Ramos (cell line): ENCODE measurements around the gene CROCC.
"Not testable (repeated sequence)": the region's sequence is repeated elsewhere in the genome, so short reads cannot be mapped to it uniquely, and the experiment has no call there.

Experiments
- in situ Hi-C: fragments of 300-500 bp; cut with MboI; formaldehyde crosslinking; loops from one replicate; pipeline ENCODE4 v1.14.3; 2022; ENCODE audit warnings: low sequenced_read_pairs; ENCODE audit not compliant: unreplicated experiment

CROCC gene

DNA sequence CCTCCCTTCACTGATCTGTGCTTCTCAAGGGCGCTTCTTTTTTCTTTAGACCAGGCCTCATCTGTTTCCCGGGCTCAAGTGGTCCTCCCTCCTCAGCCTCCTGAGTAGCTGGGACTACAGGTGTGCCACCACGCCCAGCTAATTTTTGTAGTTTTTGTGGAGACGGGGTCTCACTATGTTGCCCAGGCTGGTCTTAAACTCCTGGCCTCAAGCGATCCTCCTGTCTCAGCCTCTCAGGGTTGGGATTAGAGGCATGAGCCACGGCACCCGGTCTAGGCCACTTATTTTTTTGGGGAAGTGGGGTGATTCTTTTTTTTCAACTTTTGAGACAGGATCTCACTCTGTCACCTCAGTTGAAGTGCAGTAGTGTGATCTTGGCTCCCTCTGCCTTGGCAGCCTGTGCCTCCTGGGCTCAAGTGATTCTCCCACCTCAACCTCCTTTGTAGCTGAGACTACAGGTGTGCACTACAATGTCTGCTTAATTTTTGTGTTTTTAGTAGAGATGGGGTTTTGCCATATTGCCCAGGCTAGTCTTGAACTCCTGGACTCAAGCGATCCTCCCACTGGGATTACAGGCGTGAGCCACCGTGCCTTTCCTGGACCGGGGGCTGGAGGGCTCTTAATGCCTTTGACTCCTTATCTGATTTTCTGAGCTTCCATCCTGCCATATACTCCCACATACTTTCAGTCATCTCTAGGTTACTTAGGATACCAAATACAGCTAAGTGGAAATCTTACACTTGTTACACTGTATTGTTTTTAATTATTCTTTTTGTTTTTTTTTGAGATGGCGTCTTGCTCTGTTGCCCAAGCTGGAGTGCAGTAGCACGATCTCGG lies 39.8 kb downstream of the CROCC start:
- in situ Hi-C loops, result no loop called here

GRCh38 chr1:16964169-16964568 lies 42.4 kb downstream of the CROCC start:
- in situ Hi-C loops, result not testable (repeated sequence)

DNA sequence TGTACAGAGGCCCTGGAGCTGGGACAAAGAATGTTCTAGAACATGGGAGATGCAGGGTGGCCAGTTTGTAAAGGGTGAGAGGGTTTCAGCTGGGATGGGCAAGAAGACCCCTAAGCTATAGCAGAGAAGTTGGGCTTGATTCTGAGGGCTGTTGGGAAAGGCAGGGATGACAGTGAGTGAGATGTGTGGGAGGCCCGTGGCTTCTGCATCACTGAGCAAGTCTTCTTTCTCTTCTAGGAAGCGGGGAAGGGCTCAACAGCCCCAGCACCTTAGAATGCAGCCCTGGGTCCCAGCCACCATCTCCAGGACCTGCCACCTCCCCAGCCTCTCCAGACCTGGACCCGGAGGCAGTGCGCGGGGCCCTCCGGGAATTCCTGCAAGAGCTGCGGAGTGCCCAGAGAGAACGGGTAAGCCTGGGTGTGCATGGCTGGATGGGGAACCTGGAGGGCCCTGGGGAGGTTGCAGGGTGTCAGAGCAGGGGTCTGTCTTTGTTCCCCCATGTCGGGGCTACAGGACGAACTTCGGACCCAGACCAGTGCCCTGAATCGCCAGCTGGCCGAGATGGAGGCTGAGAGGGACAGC lies 43.8 kb downstream of the CROCC start:
- in situ Hi-C loops, result no loop called here

- in situ Hi-C loops, result no loop called here
Measured at GRCh38 chr1:16966282-16966681, 44.6 kb downstream of the CROCC start.

DNA sequence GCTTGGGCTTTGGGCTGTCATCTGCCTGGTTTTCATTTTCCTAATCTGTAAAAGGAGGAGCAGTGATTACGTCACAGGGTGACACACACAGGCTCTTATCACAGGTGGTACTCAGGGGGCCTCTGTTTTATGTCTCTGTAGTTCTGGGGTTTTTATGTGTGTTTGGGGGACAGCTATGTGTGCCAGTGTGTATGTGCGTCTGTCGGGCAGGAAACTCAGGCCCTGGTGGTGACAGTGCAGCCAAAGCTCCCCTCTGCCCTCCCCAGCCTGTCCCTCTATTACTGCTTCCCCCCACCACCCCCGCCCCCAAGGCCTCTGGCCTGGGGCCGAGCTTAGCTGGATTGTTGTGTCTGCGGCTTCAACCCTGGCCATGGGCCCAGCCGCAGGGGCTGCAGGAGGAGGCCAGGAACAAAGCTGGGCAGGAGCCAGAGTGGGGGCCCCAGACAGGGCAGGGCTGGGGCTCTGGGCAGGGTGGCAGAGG lies 45.4 kb downstream of the CROCC start:
- in situ Hi-C loops, result no loop called here

DNA sequence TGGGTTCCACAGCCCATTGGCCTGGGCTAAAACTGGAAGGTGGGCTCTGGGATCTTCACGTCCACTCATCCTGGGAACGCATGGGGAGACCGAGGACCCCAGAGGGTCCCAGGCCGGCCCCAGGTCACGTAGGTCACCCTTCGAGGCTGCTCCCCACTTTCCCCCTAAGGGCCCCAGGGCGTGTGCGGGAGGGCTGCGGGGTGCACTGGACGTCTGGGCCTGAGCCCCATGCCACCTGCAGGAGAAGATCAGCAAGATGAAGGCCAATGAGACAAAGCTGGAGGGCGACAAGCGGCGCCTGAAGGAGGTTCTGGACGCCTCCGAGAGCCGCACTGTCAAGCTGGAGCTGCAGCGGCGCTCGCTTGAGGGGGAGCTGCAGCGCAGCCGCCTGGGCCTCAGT lies 46.2 kb downstream of the CROCC start:
- in situ Hi-C loops, result no loop called here

GRCh38 chr1:16968372-16968771 lies 46.6 kb downstream of the CROCC start:
- in situ Hi-C loops, result no loop called here

GRCh38 chr1:16969057-16969611 lies 47.4 kb downstream of the CROCC start:
- in situ Hi-C loops, result no loop called here

- in situ Hi-C loops, result no loop called here
Measured at GRCh38 chr1:16969651-16970050, 47.9 kb downstream of the CROCC start.

DNA sequence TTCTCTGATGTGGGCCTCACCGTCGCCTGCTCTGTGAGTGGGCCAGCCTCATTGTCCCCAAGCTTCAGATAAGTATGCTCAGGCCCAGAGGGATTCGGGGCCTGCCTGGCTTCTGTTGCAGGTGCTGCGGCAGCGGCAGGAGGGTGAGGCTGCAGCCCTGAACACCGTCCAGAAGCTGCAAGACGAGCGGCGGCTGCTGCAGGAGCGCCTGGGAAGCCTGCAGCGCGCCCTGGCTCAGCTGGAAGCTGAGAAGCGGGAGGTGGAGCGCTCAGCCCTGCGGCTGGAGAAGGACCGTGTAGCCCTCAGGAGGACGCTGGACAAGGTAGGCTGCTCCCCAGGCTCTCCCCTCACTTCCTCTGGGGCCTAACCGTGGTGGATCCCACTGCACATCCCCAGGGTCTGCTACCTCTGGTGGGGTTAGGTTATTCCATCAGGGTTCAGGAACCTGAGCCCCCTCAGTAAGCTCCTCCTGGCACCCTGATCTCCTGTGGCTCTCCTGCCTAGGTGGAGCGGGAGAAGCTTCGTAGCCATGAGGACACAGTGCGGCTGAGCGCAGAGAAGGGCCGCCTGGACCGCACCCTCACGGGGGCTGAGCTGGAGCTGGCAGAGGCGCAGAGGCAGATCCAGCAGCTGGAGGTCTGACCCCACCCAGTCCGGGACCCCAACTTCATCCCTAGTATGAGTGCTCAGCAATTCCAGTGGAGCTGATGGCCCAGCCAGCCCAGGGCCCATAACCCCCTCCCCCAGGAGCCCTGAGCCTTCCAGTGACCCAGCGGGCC lies 48.6 kb downstream of the CROCC start:
- in situ Hi-C loops, result no loop called here

DNA sequence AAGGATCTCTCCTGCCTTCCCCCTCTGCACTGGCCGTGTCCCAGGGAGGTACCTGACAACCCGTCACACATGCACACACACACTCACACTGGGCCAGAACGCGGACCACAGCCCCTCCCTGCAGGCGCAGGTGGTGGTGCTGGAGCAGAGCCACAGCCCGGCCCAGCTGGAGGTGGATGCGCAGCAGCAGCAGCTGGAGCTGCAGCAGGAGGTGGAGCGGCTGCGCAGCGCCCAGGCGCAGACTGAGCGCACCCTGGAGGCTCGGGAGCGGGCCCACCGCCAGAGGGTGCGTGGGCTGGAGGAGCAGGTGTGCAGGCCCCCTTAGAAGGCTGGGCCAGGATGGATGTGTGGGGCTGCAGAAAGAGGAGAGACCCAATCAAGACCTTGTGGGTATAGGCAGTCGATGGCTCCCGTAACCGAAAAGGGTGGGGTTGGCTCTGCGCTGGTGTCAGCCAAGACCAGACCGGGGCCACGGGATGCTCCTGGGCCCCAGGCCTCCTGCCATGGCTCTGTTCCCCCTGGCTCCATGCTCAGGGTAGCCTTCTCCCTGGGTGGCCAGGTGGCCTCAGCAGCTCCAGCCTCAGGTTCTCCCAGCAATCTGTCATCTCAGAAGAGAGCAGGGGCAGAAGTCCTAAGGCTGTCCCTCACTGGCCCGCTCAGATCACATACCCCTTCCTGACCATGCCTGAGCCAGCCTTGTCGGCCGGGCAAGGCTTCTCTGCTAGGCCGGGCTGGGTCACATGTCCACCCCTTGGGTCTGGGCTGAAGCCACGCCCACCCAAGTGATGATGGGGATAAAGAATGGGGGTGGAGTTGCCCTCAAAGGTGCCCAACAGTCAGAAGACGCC lies 49.8 kb downstream of the CROCC start:
- in situ Hi-C loops, result no loop called here

DNA sequence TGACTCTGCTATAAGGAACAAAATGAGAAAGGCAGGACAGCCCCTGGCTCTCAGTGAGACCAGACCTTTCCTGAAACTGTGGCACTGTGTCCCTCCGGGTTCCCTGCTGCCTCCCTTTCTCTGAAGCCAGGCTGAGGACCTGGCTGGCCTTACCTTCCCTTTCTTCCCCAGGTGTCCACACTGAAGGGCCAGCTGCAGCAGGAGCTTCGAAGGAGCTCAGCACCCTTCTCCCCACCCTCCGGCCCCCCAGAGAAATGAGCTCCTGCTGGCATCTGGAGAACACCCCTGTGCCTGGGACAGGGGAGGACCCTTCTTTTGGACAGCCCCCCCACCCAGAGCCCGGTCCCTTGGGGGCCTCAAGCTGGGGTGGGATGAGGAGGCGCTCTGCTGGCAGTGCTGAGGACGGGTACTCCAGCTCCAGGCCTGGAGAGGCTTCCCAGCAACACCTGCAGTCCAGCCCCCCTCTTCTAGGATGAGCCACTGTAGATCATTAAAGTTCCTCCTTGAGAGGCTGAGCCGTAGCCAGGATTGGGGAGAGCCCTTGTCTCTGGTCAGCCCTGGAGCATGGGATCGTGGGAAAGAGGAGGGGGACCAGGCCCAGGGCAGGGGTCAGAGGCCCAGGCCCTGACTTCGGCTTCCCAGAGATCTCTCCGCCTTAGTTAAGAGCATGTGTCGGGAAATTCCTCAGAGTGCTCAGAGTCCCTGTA lies 50.6 kb downstream of the CROCC start:
- in situ Hi-C loops, result no loop called here

- in situ Hi-C loops, result no loop called here
Measured at GRCh38 chr1:16973215-16973614, 51.5 kb downstream of the CROCC start.

DNA sequence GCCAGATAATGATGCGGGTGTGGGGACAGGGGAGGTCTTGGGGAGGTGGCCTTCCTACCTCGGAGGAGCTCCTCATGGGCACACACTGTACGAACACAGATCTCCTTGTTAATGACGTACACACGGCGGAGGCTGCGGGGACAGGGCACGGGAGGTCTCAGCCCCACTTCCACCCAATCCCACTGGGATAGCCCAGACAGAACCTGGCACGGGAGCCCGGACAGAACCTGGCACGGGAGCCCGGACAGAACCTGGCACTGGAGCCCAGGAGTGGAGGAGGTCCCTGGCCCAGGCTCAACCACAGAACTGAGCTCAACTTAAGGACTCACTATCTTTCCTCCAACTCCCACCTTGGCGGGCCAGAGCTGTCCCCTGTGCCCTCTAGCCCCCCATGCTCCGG lies 53.5 kb downstream of the CROCC start:
- in situ Hi-C loops, result no loop called here

GRCh38 chr1:16975838-16976237 lies 54.1 kb downstream of the CROCC start:
- in situ Hi-C loops, result no loop called here

DNA sequence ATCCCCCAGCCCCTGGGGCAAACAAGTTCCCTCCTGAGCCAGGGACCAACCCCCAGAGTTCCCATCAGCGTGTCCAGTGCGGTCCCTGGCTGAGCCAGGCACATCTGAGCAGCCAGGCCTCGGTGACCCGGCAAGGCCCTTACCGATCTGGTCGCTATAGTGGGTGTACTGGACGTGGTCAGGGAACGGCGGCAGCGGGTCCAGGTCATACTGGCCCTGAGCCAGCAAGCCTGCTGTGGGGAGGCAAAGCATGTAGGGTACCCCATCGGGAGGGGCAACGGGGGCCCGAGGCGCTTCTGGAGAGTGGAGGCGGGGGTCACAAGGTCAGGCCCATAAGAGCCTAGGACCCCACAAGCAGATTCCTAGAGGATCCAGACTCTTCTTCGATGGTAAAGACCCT lies 55.2 kb downstream of the CROCC start:
- in situ Hi-C loops, result no loop called here

- in situ Hi-C loops, result no loop called here
Measured at GRCh38 chr1:16977377-16977776, 55.6 kb downstream of the CROCC start.

DNA sequence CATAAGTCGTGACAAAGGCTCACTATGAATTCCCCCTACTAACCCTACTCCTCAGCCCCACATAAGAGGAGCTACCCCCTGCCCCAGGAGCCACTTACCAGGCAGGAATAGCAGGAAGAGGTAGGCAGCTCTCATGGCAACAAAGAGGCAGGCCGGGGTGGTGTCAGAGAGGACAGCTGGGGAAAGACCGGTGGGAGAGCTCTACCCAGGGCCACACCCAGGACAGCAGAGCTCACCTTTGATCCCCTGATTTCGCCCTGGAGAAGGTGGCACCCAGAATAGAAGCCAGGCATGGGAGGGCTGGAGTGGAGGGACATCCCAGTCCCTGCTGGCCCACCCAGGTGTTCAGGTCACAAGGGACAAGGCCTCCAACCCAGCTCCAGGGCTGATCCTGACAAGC lies 56.4 kb downstream of the CROCC start:
- in situ Hi-C loops, result no loop called here
